Measurements from ENCODE around the gene FLT3. TPM values are rescaled to one million over a fixed set of nuclear protein-coding genes. Genes with fewer than 3 reads are reported as not detected.
"Not testable (repeated sequence)": the region's sequence is repeated elsewhere in the genome, so short reads cannot be mapped to it uniquely, and the experiment has no call there.

The FLT3 gene
- polyA plus RNA-seq, 1 donor, result 0.22 TPM

DNA sequence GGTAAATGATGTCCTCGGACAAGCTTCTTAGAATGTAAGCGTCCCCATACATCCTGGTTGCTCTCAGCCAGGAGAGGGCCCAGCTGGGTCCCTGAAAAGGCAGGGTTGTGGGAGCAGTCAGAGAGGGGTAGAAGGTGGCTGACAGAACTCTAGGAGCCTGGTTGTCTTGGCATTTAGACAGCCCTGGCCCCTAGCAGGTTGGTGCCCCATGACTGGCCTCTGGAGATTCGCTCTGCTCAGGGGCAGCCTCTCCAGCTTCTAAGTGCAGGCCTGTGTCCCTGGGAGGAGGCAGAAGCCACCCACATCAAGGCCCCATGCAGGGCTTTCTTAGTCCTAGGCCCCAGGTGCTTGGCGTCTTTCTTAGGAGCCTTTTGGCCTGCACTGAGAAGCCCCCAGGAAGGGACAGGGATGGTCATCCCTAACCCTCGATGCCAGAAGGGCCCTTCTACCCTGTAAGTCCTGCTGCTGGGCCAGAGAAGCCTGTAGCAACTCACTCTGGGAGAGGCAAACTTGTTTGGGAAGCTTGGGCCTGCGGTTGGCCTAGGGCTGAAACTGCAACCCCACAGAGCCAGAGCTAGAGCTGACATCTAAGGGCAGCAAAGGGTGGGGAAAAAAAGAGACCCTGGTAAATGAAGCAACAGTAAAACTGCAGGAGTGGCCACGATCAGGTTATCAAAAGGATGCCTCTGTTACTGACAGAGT, 128.4 kb downstream of the FLT3 start:
- DNase-seq, result no peak

DNA sequence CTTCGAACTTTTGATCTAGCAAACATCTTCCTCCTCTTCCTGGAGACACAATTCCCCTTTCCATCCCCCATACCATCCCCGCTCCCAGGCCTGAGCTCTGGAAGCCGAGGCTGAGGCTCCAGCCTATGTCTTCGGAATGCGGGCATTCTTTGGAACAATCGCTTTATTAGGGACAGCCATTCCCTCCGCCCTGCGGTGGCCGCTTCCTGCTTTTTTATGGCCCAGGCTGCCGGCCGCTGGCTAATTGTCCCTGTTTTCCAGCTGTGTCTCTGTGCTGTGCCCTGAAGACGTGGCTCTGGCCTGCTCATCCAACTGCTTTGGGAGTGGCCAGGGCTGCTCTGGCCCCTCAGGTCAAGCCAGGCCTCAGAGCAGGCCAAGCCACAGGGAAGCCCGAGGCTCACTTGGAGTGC, 129.1 kb downstream of the FLT3 start:
- DNase-seq, result no peak

DNA sequence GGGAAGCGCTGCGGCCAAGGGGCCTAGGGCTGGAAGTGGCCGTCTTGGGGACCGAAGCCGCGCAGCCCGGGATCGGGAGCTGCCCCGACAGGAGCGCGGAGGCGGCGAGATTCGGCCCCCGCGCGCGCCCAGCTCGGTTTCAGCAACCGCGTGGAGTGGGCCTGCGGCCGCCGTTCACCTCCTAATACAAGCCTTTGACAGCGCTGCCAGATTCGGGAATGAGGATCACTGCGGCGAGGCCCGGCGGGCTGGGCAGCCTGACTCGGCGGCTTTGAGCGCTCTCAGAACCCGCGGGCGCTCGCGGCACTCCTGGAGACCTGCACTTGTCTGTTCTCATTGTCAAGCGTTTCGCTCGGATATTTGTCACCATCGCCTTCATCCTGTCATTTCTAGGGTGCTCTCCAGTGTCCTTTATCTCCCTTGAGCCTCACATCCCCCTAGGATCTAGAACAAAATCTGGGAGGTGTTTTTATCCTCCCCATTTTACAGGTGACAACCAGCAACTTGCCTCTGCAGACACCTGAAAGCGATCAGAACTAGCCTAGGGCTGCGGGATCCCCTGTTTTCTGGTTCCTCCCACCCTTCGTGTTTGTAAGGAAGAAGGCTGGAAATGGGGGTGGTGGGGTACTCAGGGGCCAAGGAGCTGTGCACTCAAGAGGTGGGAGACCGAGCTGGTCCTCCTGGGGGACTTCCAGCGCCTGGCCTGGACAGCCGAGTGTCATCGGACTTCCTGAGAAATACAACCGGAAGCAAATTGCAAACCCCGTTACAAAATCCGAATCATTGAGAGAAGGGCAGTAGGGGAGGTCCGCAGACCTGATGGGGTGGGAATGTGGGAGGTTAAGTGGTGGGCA, 129.8 kb downstream of the FLT3 start:
- no peak for DNase-seq

GRCh38 chr13:27969866-27970229, 130.5 kb downstream of the FLT3 start:
- DNase-seq, result no peak

DNA sequence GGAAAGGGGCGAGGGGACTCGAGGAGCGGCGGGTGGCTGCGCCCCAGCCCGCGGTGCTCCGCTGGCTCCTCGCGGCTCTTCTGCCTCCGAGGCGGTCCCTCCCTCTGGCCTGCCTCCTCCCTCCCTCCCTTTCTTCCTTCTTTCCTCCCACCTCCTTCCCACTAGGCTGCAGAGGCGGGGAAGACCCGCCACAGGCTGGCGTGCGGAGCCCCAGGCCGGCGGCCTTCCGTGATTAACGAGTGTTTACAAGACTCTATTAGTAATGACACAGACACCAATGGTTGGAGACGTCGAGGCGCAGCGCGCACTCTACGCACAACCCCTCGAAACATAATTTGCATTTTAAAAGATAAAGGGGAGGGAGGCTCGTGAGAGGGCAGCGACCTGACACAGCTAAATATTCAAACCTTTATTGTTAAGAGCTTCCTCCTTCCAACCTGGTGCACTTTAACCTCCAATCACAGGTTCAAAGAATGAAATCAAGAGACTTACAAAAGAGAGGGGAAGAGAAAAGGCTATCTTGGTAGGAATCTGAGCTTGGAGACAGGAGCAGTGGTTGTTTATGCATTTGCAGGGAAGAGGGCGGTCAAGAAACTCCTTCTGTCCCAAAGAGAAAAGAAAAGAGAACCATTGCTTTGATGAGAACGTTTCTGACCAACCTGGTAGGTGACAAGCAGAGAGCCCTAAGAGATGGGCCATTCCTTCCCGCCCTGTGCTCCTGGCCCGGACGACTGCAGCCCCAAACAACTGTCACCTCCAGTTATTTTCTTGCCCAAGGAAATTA, 131.1 kb downstream of the FLT3 start, which contains the start of gene CDX2:
CDX2 (minus strand) TSS at position 234 of the 784 bp plus-strand sequence. CDS start 309 bp downstream, outside the sequence.
- no peak for DNase-seq

- DNase-seq, result no peak
Observed at GRCh38 chr13:27968316-27969081, 131.9 kb downstream of the FLT3 start.

DNA sequence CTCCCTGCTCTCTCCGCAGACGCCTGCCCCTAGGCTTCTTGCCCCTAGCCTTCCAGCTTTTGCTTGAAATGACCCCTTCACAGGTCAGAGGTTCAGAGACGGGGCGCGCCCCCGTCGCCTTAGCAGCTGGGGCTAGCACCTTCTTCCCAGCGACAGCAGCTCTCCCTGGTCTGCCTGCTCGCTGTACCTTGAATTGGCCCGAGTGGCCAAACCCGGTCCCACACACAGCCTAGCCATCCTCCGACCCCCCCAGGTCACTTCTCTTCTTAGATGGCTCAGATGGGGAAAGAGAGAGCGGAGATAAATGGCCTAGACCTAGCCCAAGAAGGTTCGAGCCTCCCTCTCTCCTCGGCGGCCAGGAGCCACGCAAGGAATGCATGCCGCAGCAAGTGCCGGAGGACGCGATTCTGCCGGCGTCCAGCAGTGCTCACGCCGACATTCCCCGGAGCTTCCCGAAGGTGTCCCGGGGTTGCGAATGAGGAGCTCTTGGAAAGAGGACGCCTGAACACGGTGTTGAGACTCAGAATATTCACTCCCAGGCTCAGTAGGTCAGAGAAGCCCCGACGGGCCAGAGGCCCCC, 132.6 kb downstream of the FLT3 start:
- no peak for DNase-seq

- no peak for DNase-seq
Observed at GRCh38 chr13:27967203-27967735, 133.1 kb downstream of the FLT3 start.

DNA sequence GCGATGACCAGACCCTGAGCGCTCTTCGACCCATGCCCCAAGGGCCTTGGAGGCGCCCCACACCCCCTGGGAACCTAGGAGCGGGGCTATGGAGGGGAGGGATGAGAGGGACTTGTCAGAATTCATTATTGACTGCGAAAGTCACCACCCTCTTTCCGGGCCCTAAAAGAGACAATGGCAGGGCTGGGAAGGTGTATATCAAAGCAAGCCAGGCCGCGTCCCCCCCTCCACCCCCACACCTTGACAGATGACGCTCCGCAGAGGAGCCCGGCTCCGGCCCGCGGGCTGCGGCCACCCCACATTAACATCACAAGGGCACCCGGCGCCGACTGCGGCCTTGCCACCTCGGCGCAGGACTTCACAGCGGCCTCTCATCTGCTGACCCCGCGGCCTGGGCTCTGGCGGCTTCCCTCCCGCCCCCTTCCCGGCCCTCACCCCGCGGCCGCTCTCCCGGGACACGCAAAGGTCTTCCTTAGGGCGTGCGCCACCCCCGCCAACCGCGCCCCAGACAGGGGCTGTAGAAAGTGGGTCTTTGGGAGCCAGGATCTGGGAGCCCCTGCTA, 133.7 kb downstream of the FLT3 start:
- DNase-seq, result no peak

GRCh38 chr13:27965740-27966640, 134.4 kb downstream of the FLT3 start:
- no peak for DNase-seq

GRCh38 chr13:27965343-27965739, 135.0 kb downstream of the FLT3 start:
- no peak for DNase-seq

GRCh38 chr13:27964741-27965323, 135.5 kb downstream of the FLT3 start:
- DNase-seq, result no peak

DNA sequence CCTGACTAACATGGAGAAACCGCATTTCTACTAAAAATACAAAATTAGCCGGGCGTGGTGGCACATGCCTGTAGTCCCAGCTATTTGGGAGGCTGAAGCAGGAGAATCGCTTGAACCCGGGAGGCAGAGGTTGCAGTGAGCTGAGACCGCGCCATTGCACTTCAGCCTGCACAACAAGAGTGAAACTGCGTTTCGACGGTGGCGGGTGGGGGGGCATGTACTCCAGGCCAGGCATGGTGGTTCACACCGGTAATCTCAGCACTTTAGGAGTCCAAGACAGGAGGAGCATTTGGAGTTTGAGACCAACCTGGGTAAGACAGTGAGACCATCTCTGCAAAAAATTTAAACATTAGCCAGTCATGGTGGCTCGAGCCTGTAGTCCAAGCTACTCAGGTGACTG, 136.2 kb downstream of the FLT3 start:
- not testable (repeated sequence) for DNase-seq

- DNase-seq, result no peak
Observed at GRCh38 chr13:27963491-27963890, 136.9 kb downstream of the FLT3 start.

DNA sequence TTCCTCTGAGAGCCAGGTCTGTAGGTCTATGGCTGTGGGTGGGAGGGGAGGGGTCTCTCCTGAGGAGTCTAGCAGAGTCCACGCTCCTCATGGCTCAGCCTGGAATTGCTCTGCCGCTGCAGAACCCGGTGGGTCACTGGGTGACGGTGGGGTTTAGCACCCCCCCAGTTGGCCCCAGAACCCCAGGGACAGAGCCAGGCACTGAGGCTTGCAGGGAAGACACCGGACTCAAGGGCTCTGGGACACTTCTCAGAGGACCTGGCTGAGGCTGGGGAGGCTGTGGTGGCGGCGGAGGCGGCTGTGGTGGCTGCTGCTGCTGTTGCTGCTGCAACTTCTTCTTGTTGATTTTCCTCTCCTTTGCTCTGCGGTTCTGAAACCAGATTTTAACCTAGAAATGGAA, 137.4 kb downstream of the FLT3 start:
- DNase-seq, result no peak

DNA sequence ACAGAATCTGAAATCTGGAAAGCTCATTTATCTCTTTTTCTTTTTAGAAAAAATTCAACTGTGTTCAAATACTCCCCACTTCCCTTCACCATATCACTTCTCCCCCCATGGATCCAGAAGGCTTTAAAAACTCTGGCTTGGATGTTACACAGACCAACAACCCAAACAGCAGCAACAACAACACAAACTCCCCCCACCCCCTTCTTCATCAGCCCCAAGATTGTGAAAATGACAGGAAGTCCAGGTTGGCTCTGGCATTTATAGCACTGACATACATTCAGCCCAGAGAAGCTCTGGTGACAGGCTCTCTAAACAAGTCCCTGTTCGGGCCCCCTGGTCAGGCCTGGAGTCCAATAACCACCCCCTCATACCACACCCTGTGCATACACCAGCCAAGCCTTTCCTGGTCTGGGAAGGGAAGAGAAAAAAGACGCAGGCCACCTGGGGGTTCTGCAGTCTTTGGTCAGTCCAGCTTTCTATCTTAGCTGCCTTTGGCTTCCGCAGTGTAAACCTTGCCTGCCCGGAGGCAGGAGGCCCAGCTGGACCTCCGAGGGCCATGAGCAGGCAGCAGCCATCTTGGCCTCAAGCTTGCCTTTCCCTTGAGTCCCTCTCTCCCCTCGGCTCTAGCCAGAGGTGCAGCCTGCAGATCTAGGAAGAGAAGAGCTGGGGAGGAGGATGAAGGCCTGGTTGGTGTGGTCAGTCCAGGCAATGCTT, 138.1 kb downstream of the FLT3 start:
- no peak for DNase-seq

GRCh38 chr13:27961227-27962085, 138.9 kb downstream of the FLT3 start:
- DNase-seq, result no peak

Measured in left kidney (tissue), 2 donors.